ENCODE data around the gene ADH7.

DNA sequence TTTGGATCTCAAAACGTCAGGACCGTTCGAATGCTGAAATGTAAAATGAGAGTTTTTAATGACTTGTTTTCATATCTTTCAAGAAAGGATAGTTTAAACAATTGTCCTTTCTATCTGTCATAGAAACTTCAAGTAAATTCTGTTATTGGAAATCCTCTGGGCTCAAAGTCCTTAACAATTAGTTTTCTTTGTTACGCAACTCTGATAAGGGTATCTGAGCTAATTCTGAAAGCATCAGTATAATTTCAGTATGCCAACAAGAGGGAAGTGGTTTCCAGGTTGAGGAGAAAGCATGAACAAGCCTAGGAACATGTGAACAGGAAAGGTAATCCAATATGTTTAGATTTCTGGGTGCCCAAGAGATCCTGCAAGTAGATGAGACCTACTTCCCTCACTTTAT lies 22.0 kb downstream of the ADH7 start:
- TF ChIP-seq, protein P1, sequence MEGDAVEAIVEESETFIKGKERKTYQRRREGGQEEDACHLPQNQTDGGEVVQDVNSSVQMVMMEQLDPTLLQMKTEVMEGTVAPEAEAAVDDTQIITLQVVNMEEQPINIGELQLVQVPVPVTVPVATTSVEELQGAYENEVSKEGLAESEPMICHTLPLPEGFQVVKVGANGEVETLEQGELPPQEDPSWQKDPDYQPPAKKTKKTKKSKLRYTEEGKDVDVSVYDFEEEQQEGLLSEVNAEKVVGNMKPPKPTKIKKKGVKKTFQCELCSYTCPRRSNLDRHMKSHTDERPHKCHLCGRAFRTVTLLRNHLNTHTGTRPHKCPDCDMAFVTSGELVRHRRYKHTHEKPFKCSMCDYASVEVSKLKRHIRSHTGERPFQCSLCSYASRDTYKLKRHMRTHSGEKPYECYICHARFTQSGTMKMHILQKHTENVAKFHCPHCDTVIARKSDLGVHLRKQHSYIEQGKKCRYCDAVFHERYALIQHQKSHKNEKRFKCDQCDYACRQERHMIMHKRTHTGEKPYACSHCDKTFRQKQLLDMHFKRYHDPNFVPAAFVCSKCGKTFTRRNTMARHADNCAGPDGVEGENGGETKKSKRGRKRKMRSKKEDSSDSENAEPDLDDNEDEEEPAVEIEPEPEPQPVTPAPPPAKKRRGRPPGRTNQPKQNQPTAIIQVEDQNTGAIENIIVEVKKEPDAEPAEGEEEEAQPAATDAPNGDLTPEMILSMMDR (IDR thresholded peaks at IDR 0.05): no peak
- no peak for TF ChIP-seq POLR2A (IDR thresholded peaks at IDR 0.05)
- TF ChIP-seq POLR2AphosphoS5 (IDR thresholded peaks at IDR 0.05): no peak

Measured in gastroesophageal sphincter (tissue), 3 donors.